A549 (cell line): ENCODE results near the gene VBP1. TPM values are rescaled to one million over a fixed set of nuclear protein-coding genes. Genes with fewer than 3 reads are reported as not detected.

ENCODE experiments used
- ATAC-seq, 2 experiments: fragments of 200-7000 bp in 1 of 2; fragments of >200 bp in 1 of 2; cut with Nextera tagmentation in 1 of 2; cut with Tn5 transposase in 1 of 2; 3 replicates each; pipeline versions ENCODE4 v1.8.0 to v1.9.1; 2018 to 2020; ENCODE audit warnings: mild to moderate bottlenecking in 1 of 2, moderate library complexity in 1 of 2
- CTCF ChIA-PET: fragments of 300-600 bp; sonication (Branson Sonifier 250); formaldehyde crosslinking; extraction: SDS; loops from one replicate; lab custom pipeline; 2021; ENCODE audit warnings: antibody characterized with exemption, inconsistent platforms; lab: Yijun Ruan, JAX
- POLR2A ChIA-PET: fragments of 350-600 bp; formaldehyde crosslinking; extraction: SDS; loops from one replicate; lab custom pipeline; 2021; ENCODE audit warnings: antibody characterized with exemption, inconsistent platforms; lab: Yijun Ruan, JAX
- DNase-seq, 2 experiments: peaks; one replicate each; pipeline versions ENCODE4 v3.0.0 to v3.0.0-alpha.2; 2011 to 2016; ENCODE audit warnings: low read depth in 1 of 2, low spot score in 1 of 2
- FAIRE-seq: peaks from 2 replicates; lab custom pipeline; 2011; peaks lifted over from hg19 to GRCh38; lab: Jason Lieb, UNC
- H3K27ac ChIP-seq, 2 experiments: fragments of >200 bp; sonication (Bioruptor Twin); formaldehyde crosslinking; 3 replicates each; pipeline ENCODE4 v1.5.1; 2016 to 2017
- H3K4me1 ChIP-seq: fragments of >200 bp; sonication (Bioruptor Twin); formaldehyde crosslinking; 3 replicates; pipeline ENCODE4 v1.6.1; 2016
- H3K4me2 ChIP-seq: fragments of >200 bp; sonication (Bioruptor Twin); formaldehyde crosslinking; 3 replicates; pipeline ENCODE4 v1.6.1; 2016
- H3K4me3 ChIP-seq: fragments of >200 bp; sonication (Bioruptor Twin); formaldehyde crosslinking; 3 replicates; pipeline ENCODE4 v1.5.1; 2016
- H3K9me3 ChIP-seq: fragments of >200 bp; sonication (Bioruptor Twin); formaldehyde crosslinking; 3 replicates; pipeline ENCODE4 v1.6.1; 2016
- ATOH8 ChIP-seq: fragments of 250-450 bp; sonication (Bioruptor Pico); IDR thresholded peaks from 2 replicates; pipeline ENCODE4 v1.5.0; 2020; ENCODE audit warnings: low read depth, mild to moderate bottlenecking, moderate library complexity
- BCL3 ChIP-seq: fragments of >200 bp; sonication (Bioruptor Twin); formaldehyde crosslinking; IDR thresholded peaks from 3 replicates; pipeline ENCODE4 v1.6.1; 2016
- BHLHE40 ChIP-seq: IDR thresholded peaks from 2 replicates; pipeline ENCODE4 v1.6.1; 2012; ENCODE audit warnings: low read depth, low read length, inconsistent platforms
- CEBPB ChIP-seq, 2 experiments: fragments of >200 bp in 1 of 2; sonication (Bioruptor Twin) in 1 of 2; formaldehyde crosslinking in 1 of 2; IDR thresholded peaks; 2 replicates each; pipeline ENCODE4 v1.6.1; 2012 to 2016
- CTCF ChIP-seq: fragments of >200 bp; sonication (Bioruptor Twin); formaldehyde crosslinking; IDR thresholded peaks from 3 replicates; pipeline ENCODE4 v1.5.1; 2016
- EHMT2 ChIP-seq: fragments of 200-600 bp; sonication (generic); IDR thresholded peaks from 2 replicates; pipeline ENCODE4 v1.6.1; 2016; ENCODE audit warnings: antibody characterized with exemption, low read depth, mild to moderate bottlenecking, moderate library complexity
- FOSB ChIP-seq: fragments of 250-450 bp; sonication (Bioruptor Pico); IDR thresholded peaks from 2 replicates; pipeline ENCODE4 v1.5.0; 2020; ENCODE audit warnings: mild to moderate bottlenecking, moderate library complexity
- FOSL2 ChIP-seq, 2 experiments: fragments of 450-650 bp in 1 of 2; fragments of >200 bp in 1 of 2; sonication (Bioruptor Twin) in 1 of 2; formaldehyde crosslinking; IDR thresholded peaks; 2 replicates each; pipeline versions ENCODE4 v1.5.0 to v1.6.1; 2016 to 2020; ENCODE audit warnings: mild to moderate bottlenecking in 1 of 2, moderate library complexity in 1 of 2
- HOXA7 ChIP-seq: fragments of 250-450 bp; sonication (Bioruptor Pico); IDR thresholded peaks from 2 replicates; pipeline ENCODE4 v1.5.0; 2020; ENCODE audit warnings: mild to moderate bottlenecking, moderate library complexity
- HOXB5 ChIP-seq: fragments of 250-450 bp; sonication (Bioruptor Pico); IDR thresholded peaks from 2 replicates; pipeline ENCODE4 v1.5.0; 2020; ENCODE audit warnings: mild to moderate bottlenecking, moderate library complexity
- KDM5A ChIP-seq: fragments of 200-600 bp; sonication (generic); IDR thresholded peaks from 2 replicates; pipeline ENCODE4 v1.6.1; 2016; ENCODE audit warnings: antibody characterized with exemption, mild to moderate bottlenecking
- MAZ ChIP-seq: fragments of 150-350 bp; IDR thresholded peaks from 2 replicates; pipeline ENCODE4 v1.6.1; 2014; ENCODE audit warnings: antibody characterized with exemption, low read depth, low read length, borderline replicate concordance
- MYC ChIP-seq: IDR thresholded peaks from 2 replicates; pipeline ENCODE4 v1.6.1; 2012; ENCODE audit warnings: mild to moderate bottlenecking, inconsistent platforms, low read length, improper control_type of control experiment, borderline replicate concordance
- NPAS2 ChIP-seq: fragments of 250-450 bp; sonication (Bioruptor Pico); IDR thresholded peaks from 2 replicates; pipeline ENCODE4 v1.8.0; 2022; ENCODE audit warnings: mild to moderate bottlenecking, moderate library complexity, borderline replicate concordance
- NR3C1 ChIP-seq: fragments of >200 bp; sonication (Bioruptor Twin); formaldehyde crosslinking; IDR thresholded peaks from 3 replicates; pipeline ENCODE4 v1.6.1; 2017
- POLR2A ChIP-seq: IDR thresholded peaks from 2 replicates; pipeline ENCODE4 v1.6.1; 2012; ENCODE audit warnings: mild to moderate bottlenecking, low read length
- RAD21 ChIP-seq, 2 experiments: fragments of >200 bp in 1 of 2; sonication (Bioruptor Twin) in 1 of 2; formaldehyde crosslinking in 1 of 2; IDR thresholded peaks in 1 of 2; conservative IDR thresholded peaks in 1 of 2; 2 replicates in 1 of 2; 3 replicates in 1 of 2; pipeline ENCODE4 v1.6.1; 2012 to 2018; ENCODE audit warnings: inconsistent platforms in 1 of 2
- RCOR1 ChIP-seq: fragments of 150-350 bp; IDR thresholded peaks from 2 replicates; pipeline ENCODE4 v1.6.1; 2014; ENCODE audit warnings: antibody characterized with exemption, low read length, low read depth
- RFX5 ChIP-seq: fragments of 450-650 bp; IDR thresholded peaks from 2 replicates; pipeline ENCODE4 v1.7.1; 2014; ENCODE audit warnings: antibody characterized with exemption, mild to moderate bottlenecking, moderate library complexity
- RNF2 ChIP-seq: fragments of 200-600 bp; sonication (generic); IDR thresholded peaks from 2 replicates; pipeline ENCODE4 v1.6.1; 2016; ENCODE audit warnings: low read depth, mild to moderate bottlenecking, antibody characterized with exemption, moderate library complexity, borderline replicate concordance
- TP53 ChIP-seq: fragments of 250-450 bp; sonication (Bioruptor Pico); IDR thresholded peaks from 2 replicates; pipeline ENCODE4 v1.5.0; 2021; ENCODE audit warnings: mild to moderate bottlenecking, moderate library complexity
- ZFP36 ChIP-seq: fragments of 450-650 bp; IDR thresholded peaks from 2 replicates; pipeline ENCODE4 v1.6.1; 2014; ENCODE audit warnings: borderline replicate concordance; ENCODE audit not compliant: partially characterized antibody
- ZSCAN20 ChIP-seq: fragments of 250-450 bp; sonication (Bioruptor Pico); IDR thresholded peaks from 2 replicates; pipeline ENCODE4 v1.8.0; 2022; ENCODE audit warnings: mild to moderate bottlenecking, moderate library complexity
- WGBS: methylation state at CpG from one replicate; pipeline ENCODE4 v1.1.6; 2017; ENCODE audit errors: missing lambda C conversion rate; 5-methylcytosine and 5-hydroxymethylcytosine counted together
- polyA plus RNA-seq, 4 experiments: library from polyadenylated mRNA; depleted of rRNA in 3 of 4; stranded (reverse); fragments of >200 nt; fragmentation: RNase III in 1 of 4; extraction: RNeasy Plus Mini Kit Qiagen cat#74134 plus additional on column Dnase treatment in 1 of 4; gene quantifications; 2 replicates in 3 of 4; 3 replicates in 1 of 4; pipeline ENCODE4 v1.2.3, GENCODE V29; 2011 to 2017
- TF ChIP-seq, protein P1 (sequence below): fragments of 250-450 bp; sonication (Bioruptor Pico); IDR thresholded peaks from 2 replicates; pipeline ENCODE4 v1.5.0; 2021; ENCODE audit warnings: mild to moderate bottlenecking, moderate library complexity, borderline replicate concordance

Gene VBP1
- polyA plus RNA-seq, 2 of the 4 experiments (the other 2 are of a cell fraction) = 74.3 to 105 TPM

- TF ChIP-seq ATOH8 = no peak
- TF ChIP-seq, protein P1, sequence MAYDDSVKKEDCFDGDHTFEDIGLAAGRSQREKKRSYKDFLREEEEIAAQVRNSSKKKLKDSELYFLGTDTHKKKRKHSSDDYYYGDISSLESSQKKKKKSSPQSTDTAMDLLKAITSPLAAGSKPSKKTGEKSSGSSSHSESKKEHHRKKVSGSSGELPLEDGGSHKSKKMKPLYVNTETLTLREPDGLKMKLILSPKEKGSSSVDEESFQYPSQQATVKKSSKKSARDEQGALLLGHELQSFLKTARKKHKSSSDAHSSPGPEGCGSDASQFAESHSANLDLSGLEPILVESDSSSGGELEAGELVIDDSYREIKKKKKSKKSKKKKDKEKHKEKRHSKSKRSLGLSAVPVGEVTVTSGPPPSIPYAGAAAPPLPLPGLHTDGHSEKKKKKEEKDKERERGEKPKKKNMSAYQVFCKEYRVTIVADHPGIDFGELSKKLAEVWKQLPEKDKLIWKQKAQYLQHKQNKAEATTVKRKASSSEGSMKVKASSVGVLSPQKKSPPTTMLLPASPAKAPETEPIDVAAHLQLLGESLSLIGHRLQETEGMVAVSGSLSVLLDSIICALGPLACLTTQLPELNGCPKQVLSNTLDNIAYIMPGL (CRISPR knock-in tag) = no peak
- no peak for TF ChIP-seq HOXA7 (CRISPR knock-in tag)
- TF ChIP-seq EHMT2 = no peak
- TF ChIP-seq RNF2 = no peak
- no peak for TF ChIP-seq CEBPB (IDR thresholded peaks at IDR 0.05)
- no peak for TF ChIP-seq FOSL2 (IDR thresholded peaks at IDR 0.05)
- TF ChIP-seq FOSL2 (CRISPR knock-in tag; IDR thresholded peaks at IDR 0.05) = no peak
- no peak for TF ChIP-seq BCL3
- TF ChIP-seq CTCF = no peak; the same call in 2 of the 3 replicates
- TF ChIP-seq MAZ = no peak
- TF ChIP-seq HOXB5 (CRISPR knock-in tag) = no peak
- TF ChIP-seq ZFP36 = no peak
- TF ChIP-seq ZSCAN20 (CRISPR knock-in tag) = no peak
- TF ChIP-seq KDM5A = no peak
- TF ChIP-seq, all 56 proteins: peak for 0
- Histone ChIP-seq H3K27ac (peak overlapping the region; percentile 94 to 98), H3K9me3 (no peaks in the 10 kb centered on the region), H3K4me1 (peaks cover 14% of the 10 kb centered on the region), H3K4me3 (peak overlapping the region; percentile 99), H3K4me2 (peak overlapping the region; percentile 93)
- DNase-seq = no peak
- FAIRE-seq = no peak
- ChIA-PET CTCF (interaction anchor here (0.6 to 2.2 kb wide), 12 partner anchors 9 to 299 kb away, joined by 3 to 8 read pairs (median 3); no protein-coding TSS in a partner anchor), POLR2A (interaction anchor here (1.0 to 1.9 kb wide), 3 partner anchors 9 to 299 kb away, joined by 5 to 10 read pairs (median 6); partner anchors contain the start of gene FUNDC2)
- 11% methylated on average over 11 of the region's 11 CpGs for WGBS
- ATAC-seq = peak in 1 of 2 experiments; percentile 11; a peak in 2 of 6 replicates
These were observed 730 bp downstream of the VBP1 start for GRCh38 chrX:155216940-155217440.

- no peaks in the 10 kb centered on the region for H3K9me3 ChIP-seq
- WGBS = 98% methylated on average over 2 of the region's 2 CpGs
- ATAC-seq = no peak
- no peak overlapping the region for H3K27ac ChIP-seq
- TF ChIP-seq ZFP36 (no peak), POLR2A (no peak), BCL3 (no peak), RCOR1 (no peak), NR3C1 (no peak), RFX5 (no peak), FOSB (CRISPR knock-in tag) (no peak), NPAS2 (CRISPR knock-in tag) (no peak), MYC (no peak), TP53 (CRISPR knock-in tag) (no peak), BHLHE40 (no peak), RAD21 (conservative IDR thresholded peaks at IDR 0.05 in 1 of 2, IDR thresholded peaks at IDR 0.05 in 1 of 2) (no peak)
- TF ChIP-seq, all 56 proteins: peak for 0
- Histone ChIP-seq H3K4me1 (peaks cover 14% of the 10 kb centered on the region), H3K4me3 (no peak overlapping the region), H3K4me2 (0 out of 3 replicates have a peak overlapping the region, but pooled peaks have one; percentile 13)
- DNase-seq (no peak), FAIRE-seq (no peak)
- POLR2A ChIA-PET = no interaction called here
- CTCF ChIA-PET = no interaction called here
These were observed 2.5 kb downstream of the VBP1 start for GRCh38 chrX:155218777-155219176.
